Endothelial cell of umbilical vein (primary cell): Measurements from ENCODE around the gene EEF2K. TPM values are rescaled to one million over a fixed set of nuclear protein-coding genes. Genes with fewer than 3 reads are reported as not detected.

ENCODE experiments used
- BruUV-seq: library from RNA; stranded (reverse); fragments of 400-500 nt; replicated peaks from 2 replicates; lab custom pipeline; 2021; lab: Mats Ljungman, UMichigan
- CTCF ChIA-PET: fragments of 300-600, 350-600 bp; sonication (Branson Sonifier 250); formaldehyde crosslinking; loops from one replicate; lab custom pipeline; 2021; ENCODE audit warnings: antibody characterized with exemption, inconsistent platforms; lab: Charles Lee
- POLR2A ChIA-PET: fragments of 300-600, 350-600 bp; sonication (Branson Sonifier 250); formaldehyde crosslinking; loops from one replicate; lab custom pipeline; 2021; ENCODE audit warnings: antibody characterized with exemption, inconsistent platforms; lab: Charles Lee
- DNase-seq: peaks from one replicate; pipeline ENCODE4 v3.0.0-alpha.2; 2011; ENCODE audit warnings: low read depth, low spot score
- FAIRE-seq: peaks from 2 replicates; lab custom pipeline; 2011; peaks lifted over from hg19 to GRCh38; lab: Jason Lieb, UNC
- H2AFZ ChIP-seq: 2 replicates; pipeline ENCODE4 v1.6.0; 2012; ENCODE audit warnings: low read depth, low read length, control low read depth, inconsistent platforms
- H3K27ac ChIP-seq: 2 replicates; pipeline ENCODE4 v1.5.1; 2011; ENCODE audit warnings: low read depth, mild to moderate bottlenecking, control low read depth, low read length, moderate library complexity; ENCODE audit not compliant: insufficient read depth
- H3K27me3 ChIP-seq, 2 experiments: 2 replicates each; pipeline versions ENCODE4 v1.6.0 to v1.6.1; 2011; ENCODE audit warnings: low read length in 2 of 2, mixed read lengths in 1 of 2; ENCODE audit not compliant: control insufficient read depth in 2 of 2, insufficient read depth in 2 of 2
- H3K36me3 ChIP-seq, 2 experiments: 2 replicates in 1 of 2; 3 replicates in 1 of 2; pipeline ENCODE4 v1.5.1; 2011; ENCODE audit warnings: low read length in 2 of 2, mild to moderate bottlenecking in 1 of 2, moderate library complexity in 1 of 2; ENCODE audit not compliant: control insufficient read depth in 2 of 2, insufficient read depth in 2 of 2; ENCODE audit errors: extremely low read depth in 1 of 2
- H3K4me1 ChIP-seq: 3 replicates; pipeline ENCODE4 v1.5.1; 2011; ENCODE audit warnings: mild to moderate bottlenecking, low read length; ENCODE audit not compliant: control insufficient read depth, insufficient read depth; ENCODE audit errors: extremely low read depth
- H3K4me2 ChIP-seq: 2 replicates; pipeline ENCODE4 v1.6.1; 2011; ENCODE audit warnings: low read length, control low read depth, mixed read lengths; ENCODE audit not compliant: insufficient read depth
- H3K4me3 ChIP-seq, 3 experiments: fragments of 200-600 bp in 1 of 3; sonication (generic), shearing (Covaris generic) in 1 of 3; replicated peaks in 1 of 3; 2 replicates each; pipeline ENCODE4 v1.5.1; 2011 to 2016; ENCODE audit warnings: control low read depth in 3 of 3, low read length in 3 of 3, mild to moderate bottlenecking in 2 of 3, inconsistent platforms in 1 of 3, low read depth in 1 of 3, moderate library complexity in 1 of 3; ENCODE audit not compliant: insufficient read depth in 1 of 3
- H3K79me2 ChIP-seq: 2 replicates; pipeline ENCODE4 v1.6.0; 2012; ENCODE audit warnings: low read length, inconsistent platforms; ENCODE audit not compliant: control insufficient read depth, insufficient read depth
- H3K9ac ChIP-seq: replicated peaks from 2 replicates; pipeline ENCODE3; 2011; ENCODE audit warnings: low read length, control low read depth; ENCODE audit not compliant: insufficient read depth; ENCODE audit errors: extremely low read depth
- H3K9me1 ChIP-seq: replicated peaks from 3 replicates; pipeline ENCODE4 v1.6.0; 2011; ENCODE audit warnings: mild to moderate bottlenecking, low read length; ENCODE audit not compliant: control insufficient read depth, insufficient read depth; ENCODE audit errors: extremely low read depth
- H3K9me3 ChIP-seq: replicated peaks from 2 replicates; pipeline ENCODE4 v1.5.1; 2012; ENCODE audit warnings: low read length, inconsistent platforms; ENCODE audit not compliant: control insufficient read depth, insufficient read depth
- H4K20me1 ChIP-seq: replicated peaks from 2 replicates; pipeline ENCODE3; 2011; ENCODE audit warnings: mild to moderate bottlenecking, low read length; ENCODE audit not compliant: control insufficient read depth, insufficient read depth; ENCODE audit errors: extremely low read depth
- CTCF ChIP-seq, 2 donors: IDR thresholded peaks; 1 replicate in 1 of 2; 2 replicates in 1 of 2; pipeline ENCODE4 v1.5.1; 2011; ENCODE audit warnings: low read length in 2 of 2, mild to moderate bottlenecking in 2 of 2, moderate library complexity in 2 of 2, control low read depth in 1 of 2, inconsistent platforms in 1 of 2, low read depth in 1 of 2; ENCODE audit not compliant: insufficient read depth in 1 of 2; ENCODE audit errors: extremely low read depth in 1 of 2
- EZH2 ChIP-seq: IDR thresholded peaks from 2 replicates; pipeline ENCODE4 v1.6.1; 2012; ENCODE audit warnings: borderline replicate concordance, low read depth, mild to moderate bottlenecking, moderate library complexity, low read length, inconsistent platforms; ENCODE audit not compliant: severe bottlenecking
- FOS ChIP-seq: IDR thresholded peaks from 2 replicates; pipeline ENCODE4 v1.6.1; 2011; ENCODE audit warnings: mild to moderate bottlenecking, low read length, moderate library complexity, borderline replicate concordance; ENCODE audit not compliant: insufficient read depth
- GATA2 ChIP-seq: IDR thresholded peaks from 2 replicates; pipeline ENCODE4 v1.7.0; 2011; ENCODE audit warnings: low read depth, mild to moderate bottlenecking, moderate library complexity, mixed read lengths, low read length; ENCODE audit not compliant: insufficient read length, insufficient read depth
- JUN ChIP-seq: IDR thresholded peaks from 2 replicates; pipeline ENCODE4 v1.6.1; 2011; ENCODE audit warnings: borderline replicate concordance, low read depth; ENCODE audit not compliant: insufficient read length, insufficient read depth
- MAX ChIP-seq: IDR thresholded peaks from 2 replicates; pipeline ENCODE4 v1.6.1; 2011; ENCODE audit not compliant: insufficient read depth, insufficient read length
- MYC ChIP-seq: IDR thresholded peaks from one replicate; pipeline ENCODE4 v1.6.1; 2011; ENCODE audit warnings: mild to moderate bottlenecking, low read depth, low read length
- POLR2A ChIP-seq: IDR thresholded peaks from 2 replicates; pipeline ENCODE4 v1.6.1; 2012; ENCODE audit warnings: low read depth, mild to moderate bottlenecking, control low read depth, low read length
- POLR2AphosphoS5 ChIP-seq: IDR thresholded peaks from 2 replicates; pipeline ENCODE4 v1.6.1; 2012; ENCODE audit warnings: low read depth, mild to moderate bottlenecking, control low read depth, low read length, moderate library complexity; ENCODE audit not compliant: insufficient read depth
- dilution Hi-C: fragments of 300-500 bp; cut with MboI; formaldehyde crosslinking; loops from one replicate; pipeline ENCODE4 v1.15.0; 2019; ENCODE audit warnings: low sequenced_read_pairs; ENCODE audit not compliant: extremely low pct_ligation_motif_present
- intact Hi-C: fragments of 100-400 bp; cut with micrococcal nuclease; formaldehyde crosslinking; loops from one replicate; pipeline ENCODE4 v1.10.0; 2022
- polyA plus RNA-seq, 4 experiments: library from polyadenylated mRNA; depleted of rRNA in 3 of 4; stranded (reverse) in 3 of 4; unstranded in 1 of 4; fragments of >200 nt; gene quantifications; 2 replicates each; pipeline versions ENCODE4 v1.2.1 to v1.2.3, GENCODE V29; 2011 to 2012; ENCODE audit warnings: missing spikeins in 1 of 4
- total RNA-seq: library from RNA; stranded (reverse); gene quantifications from 2 replicates; pipeline ENCODE4 v1.2.3, GENCODE V29; 2021

Gene EEF2K
- total and polyA plus RNA-seq, 2 donors (not counting 3 experiments of a cell fraction or from before 2014, with no cell fraction given), result 16.0 to 48.6 TPM

- FAIRE-seq, result no peak
- TF ChIP-seq EZH2 (no peak), POLR2A (no peak), GATA2 (no peak), MYC (no peak), FOS (no peak), JUN (no peak), POLR2AphosphoS5 (no peak), MAX (no peak), CTCF (IDR thresholded peaks at IDR 0.05; ENCODE audit: extremely low read depth in 1 of 2, insufficient read depth in 1 of 2, low read depth in 1 of 2, low read length in 2 of 2) (no peak)
- Histone ChIP-seq H2AFZ (no peak overlapping the region), H3K27ac (no peak overlapping the region), H3K79me2 (no peaks in the 10 kb centered on the region), H3K36me3 (peaks cover 0 to 23% of the 10 kb centered on the region in 2 experiments), H3K4me1 (no peaks in the 10 kb centered on the region), H3K4me2 (no peak overlapping the region), H3K27me3 (no peaks in the 10 kb centered on the region), H3K9me3 (no peaks in the 10 kb centered on the region), H4K20me1 (no peaks in the 10 kb centered on the region), H3K4me3 (no peak overlapping the region), H3K9me1 (no peaks in the 10 kb centered on the region), H3K9ac (no peak overlapping the region)
- DNase-seq, result no peak
- no TSS peak for BruUV-seq
- dilution Hi-C loops (no loop called here), intact Hi-C loops (no loop called here)
- CTCF ChIA-PET, result interaction anchor here (1.0 to 1.4 kb wide), 3 partner anchors 8 to 30 kb away, joined by 3 to 4 read pairs (median 4); partner anchors contain the start of gene POLR3E
- POLR2A ChIA-PET, result no interaction called here
Observed at GRCh38 chr16:22267764-22268163, 61.7 kb downstream of the EEF2K start.
